Measurements from ENCODE around the gene CIBAR2.
A peak's percentile ranks its signal among the peaks of the same experiment; 100 is the strongest.

The CIBAR2 gene

DNA sequence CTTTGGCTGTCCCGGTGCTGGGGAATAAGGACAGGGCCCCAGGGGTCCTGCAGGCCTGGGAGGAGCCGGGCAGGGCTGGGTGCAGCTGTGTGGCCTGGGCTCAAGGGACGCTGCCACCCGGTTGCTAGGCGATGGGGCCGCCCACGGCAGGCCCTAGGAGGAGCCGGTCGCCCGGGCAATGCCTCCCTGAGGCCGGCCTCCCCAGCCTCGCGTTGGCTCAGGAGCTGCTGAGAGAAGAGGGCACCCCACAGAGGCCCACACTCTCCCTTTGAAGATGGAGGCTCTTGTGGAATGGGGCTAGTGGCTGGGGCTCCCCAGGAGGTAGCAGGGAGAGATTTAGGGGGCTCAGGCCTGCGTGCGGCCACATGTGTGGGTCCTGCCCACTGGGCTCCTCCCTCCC is at the start of gene CIBAR2:
CIBAR2 (minus strand) TSS at position 109 of the 400 bp plus-strand sequence. CDS start 120 bp downstream, outside the sequence.
- DNase-seq, result no peak

DNA sequence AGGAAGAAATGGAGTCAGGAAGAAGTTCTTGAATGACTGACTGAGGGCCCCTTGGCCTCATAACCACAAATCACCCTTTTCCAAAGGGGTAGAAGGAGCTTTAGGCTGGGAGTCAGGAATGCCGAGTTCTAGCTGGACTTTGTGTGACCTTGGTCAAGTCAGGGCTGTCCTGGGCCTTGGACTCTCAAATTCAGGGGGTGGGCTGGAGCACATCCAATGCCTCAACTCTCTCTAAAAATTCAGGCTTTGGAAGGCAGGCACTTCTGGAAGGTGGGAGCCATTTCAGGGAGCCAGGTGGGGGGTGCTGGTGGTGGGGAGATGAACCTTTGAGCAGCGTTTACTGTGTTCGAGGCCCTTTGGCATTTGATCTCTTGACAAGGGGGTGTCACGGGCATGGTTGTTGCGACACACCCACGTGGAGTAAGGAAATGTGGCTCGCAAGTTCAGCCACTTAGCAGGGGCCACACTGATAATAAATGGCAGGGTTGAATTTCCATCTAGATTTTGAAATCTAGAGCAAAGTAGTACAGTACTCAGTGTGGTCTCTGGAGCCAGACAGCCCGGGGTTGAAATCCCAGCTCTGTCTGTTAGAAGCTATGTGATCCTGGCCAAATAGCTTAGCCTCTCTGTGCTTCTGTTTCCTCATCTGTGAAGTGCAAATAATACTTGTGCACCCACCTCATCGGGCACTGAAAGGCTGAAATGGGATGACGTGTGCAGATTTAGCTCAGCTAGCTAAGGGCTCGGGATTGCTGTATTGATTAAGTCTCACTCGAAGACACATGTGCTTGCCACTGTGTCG is 47.1 kb upstream of the CIBAR2 start:
- no peak for DNase-seq

DNA sequence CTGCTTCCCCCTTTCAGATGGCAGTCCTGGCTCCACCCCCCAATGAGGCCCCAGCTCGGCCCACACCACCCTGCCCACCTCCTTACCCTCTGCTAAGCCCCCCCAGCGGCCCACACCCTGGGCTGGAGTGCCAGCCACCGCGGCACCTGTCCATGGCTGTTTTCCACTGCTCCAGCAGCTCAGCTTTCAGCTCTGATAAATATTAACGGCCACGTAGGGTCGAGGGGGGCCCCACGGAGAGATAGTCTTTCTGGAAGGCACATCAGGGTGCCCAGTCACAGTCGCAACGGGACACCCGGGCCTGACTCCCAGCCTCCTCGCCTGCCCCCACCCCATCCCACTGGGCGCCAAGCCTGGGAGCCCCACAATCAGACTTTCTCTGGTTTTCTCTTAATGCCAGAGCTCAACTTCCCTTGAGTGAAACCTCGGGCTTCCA is 46.5 kb upstream of the CIBAR2 start:
- DNase-seq, result no peak

DNA sequence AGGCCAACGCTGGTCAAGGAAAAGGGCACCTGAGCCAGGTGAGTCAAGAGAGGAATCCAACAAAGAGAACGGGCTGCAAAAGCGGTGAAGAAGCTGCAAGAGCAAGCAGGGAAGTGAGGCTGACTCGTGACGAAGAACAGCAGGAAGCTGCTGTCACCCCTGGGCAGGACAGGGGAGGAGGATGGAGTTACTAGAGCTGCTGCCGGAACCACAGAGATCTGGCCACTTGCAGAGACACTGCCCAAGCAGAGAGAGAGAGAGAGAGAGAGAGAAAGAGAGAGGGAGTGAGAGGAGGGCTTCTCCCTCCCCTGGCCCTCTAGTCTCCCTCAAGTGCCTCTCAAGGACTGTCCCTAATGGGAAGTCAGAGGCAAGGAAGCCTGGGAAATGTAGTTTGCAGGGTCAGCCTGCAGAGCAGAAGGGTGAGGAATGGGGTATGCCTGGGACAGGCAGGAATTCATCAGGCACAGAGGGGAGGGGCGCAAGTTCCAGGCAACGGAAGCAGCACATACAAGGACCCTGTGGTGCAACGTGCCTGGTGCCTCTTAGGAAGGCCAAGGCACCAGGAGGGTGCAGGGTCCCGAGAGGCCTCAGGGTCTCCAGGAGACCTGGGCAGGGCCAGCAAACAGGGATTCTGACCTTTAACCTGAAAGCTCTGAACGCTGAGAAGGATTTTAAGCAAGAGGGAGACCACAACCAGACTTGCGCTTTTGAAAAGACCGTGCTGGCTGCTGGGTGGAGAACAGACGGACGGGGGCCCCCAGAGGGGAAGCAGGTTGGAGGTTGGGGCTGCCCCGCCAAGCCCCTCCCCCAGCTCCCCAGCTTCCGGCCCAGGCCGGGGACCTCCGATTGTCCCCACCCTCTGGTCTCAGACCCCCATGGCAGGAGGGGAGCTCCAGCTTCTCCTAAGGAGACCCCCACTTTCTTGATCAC is 45.8 kb upstream of the CIBAR2 start:
- peak; percentile 17 for DNase-seq

DNA sequence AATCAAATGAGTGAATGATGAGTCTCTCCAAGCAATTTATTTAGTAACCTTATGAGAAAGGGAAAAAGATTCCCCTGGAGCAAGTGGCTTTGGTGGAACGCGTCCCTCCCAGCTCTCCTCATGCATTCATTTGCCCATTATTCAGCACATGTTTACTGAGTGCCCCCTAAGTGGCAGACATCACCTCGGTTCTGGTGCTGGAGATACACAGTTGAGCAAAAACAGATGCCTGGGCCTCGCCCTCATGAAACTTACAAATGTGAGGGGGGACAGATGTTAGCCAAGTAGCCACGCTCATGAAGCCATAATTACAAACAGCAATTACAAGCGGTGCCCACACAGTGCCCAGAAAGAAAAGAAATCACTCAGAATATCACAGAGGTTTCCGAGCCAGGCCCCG is 45.1 kb upstream of the CIBAR2 start:
- DNase-seq, result no peak

DNA sequence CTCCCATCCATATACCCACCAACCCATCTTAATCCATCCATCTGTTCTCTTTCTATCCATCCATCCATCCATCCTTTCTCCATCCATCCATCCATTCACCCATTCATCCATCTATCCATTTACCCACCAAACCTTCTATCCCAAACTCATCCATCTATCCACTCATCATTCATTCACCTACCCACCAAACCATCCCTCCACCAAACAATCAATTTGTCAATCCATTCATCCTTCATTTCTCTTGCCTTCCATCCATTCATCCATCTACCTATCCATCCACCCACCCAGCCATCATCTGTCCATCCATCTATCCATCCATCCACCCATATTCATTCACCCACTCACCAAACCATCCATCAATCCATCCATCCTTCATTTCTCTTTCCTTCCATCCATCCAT is 44.6 kb upstream of the CIBAR2 start:
- DNase-seq, result no peak

DNA sequence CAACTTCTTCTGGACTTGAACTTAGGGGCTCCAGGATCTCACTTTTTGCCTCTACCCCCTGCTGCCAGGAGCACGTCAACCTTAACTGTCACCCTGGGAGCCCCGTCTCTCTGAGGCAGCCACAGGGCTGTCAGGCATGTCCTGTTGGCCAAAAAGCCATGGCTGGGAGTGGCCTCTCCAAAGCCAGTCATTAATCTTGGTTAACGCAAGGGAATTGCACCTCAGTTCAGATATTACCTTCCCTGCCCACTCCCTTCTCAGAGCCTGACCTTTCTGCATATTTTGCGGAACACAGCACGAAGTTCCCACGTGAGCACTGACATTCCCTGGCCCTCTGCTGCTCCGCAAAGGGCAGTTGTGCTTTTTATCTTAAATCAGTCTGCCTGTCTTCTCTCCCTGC is 44.2 kb upstream of the CIBAR2 start:
- DNase-seq, result no peak

DNA sequence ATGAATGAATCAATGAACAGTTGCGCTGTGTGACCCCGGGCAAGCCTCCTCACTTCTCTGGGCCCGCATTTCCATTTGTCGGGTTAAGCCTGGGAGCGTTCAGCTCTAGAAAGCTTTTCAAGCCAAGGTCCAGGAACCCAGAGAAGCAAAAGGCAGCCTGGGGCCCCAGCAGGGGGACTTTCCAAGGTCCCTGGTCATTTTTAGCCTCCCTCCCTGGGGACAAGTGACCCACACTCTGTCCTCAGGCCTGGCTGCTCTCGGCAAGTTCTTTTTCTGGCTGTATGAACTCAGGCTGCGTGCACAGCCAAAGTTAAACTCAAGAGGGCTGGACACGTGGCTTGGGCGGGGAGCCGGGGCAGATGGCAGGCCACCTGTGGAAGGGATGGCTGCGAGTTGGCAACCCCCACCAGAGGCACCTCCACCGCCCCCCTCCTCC is 41.4 kb upstream of the CIBAR2 start:
- no peak for DNase-seq

DNA sequence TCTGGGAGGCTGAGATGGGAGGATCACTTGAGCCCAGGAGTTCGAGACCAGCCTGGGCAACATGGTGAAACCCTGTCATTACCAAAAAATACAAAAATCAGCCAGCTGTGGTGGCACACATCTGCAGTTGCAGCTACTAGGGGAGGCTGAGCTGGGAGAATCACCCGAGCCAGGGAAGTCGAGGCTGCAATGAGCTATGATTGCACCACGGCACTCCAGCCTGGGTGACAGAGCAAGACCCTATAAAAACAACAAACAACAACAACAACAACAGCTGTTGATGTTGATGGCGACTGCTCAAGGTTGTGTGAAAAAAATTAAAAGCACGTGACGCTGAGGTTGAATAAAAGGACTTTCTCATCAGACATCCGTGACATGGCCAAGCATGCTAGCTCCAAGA is 40.8 kb upstream of the CIBAR2 start:
- DNase-seq, result no peak

DNA sequence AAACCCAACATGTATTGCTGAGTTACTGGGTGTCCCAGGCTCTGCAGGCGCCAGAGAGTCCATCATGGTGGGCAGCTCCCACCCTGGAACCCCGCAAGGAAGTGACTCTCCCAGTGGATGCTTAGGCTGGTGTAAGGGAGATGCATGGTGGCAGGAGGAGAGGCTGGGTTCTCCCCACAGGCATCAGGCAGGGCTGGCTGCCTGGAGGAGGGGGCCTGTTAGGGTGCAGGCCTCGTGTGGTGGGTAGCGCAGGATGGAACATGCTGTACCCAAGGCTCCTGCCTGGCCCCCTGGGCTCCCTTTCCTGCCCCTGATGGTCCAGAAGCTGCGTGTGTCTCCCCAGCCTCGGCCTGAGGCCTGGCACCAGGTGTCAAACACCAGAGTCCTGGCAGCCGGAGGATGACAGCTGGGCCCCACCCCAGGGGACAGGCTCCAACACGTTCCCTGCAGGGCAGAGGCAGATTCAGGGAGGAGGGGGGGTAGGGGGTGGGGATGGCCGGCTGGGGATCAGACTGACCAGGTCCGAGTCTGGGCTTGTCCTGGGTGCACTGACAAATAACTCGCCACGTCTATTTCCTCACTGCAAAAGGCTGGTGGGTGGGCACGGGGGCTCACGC is 40.2 kb upstream of the CIBAR2 start:
- no peak for DNase-seq

DNA sequence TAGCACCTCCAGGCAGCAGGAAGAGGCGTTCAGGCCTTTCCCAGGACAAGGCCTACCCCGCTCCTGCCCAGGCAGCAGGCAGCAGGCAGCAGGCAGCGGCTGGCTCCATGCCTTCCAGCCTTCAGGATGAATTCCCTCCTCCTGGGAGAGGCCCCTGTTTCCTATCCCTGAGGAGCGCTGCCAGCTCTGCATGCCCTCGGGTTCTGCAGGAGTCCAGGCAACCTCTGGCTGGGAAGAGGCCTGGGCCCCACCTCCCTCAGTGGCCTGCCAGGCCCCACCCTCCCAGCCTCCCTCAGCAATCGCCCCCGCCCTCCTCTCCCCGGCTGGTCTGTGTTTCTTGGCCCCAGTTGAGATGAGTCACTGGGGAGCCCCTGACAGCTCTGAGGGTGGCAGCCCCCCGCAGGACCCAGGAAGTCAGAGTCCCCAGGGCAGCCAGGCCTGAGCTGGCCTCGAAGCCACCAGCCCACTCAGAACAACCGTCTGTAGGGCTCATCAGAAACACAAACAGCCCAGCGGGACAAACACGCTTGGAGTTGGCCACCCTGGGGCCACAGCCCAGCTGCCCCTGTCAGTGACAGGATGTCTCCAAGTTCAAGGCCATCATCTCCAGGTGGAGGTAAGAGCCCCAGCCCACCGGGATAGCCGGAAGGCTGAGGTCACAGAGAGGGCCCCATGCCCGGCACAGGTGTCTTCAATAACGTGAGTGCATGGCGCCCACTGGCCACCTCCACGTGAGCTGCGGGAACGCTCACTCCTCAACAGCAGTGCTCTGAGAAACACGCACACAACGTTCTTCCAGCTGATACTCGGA is 39.5 kb upstream of the CIBAR2 start:
- no peak for DNase-seq

DNA sequence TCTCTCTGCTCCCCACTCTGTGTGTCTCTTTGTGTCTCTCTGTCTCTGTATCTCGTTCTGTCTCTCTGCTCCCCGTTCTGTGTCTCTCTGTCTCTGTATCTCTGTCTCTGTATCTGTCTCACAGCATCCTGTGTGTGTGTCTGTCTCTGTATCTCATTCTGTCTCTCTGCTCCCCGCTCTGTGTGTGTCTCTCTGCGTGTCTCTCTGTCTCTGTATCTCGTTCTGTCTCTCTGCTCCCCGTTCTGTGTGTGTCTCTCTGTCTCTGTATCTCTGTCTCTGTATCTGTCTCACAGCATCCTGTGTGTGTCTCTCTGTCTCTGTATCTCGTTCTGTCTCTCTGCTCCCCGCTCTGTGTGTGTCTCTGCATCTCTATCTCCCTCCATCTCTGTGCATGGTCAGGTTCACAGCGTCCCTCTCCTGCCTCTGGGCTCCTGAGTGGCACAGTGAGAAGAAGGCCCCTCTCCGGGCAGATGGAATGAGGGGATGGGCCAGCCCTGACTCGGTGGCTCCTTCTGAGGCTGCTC is 38.9 kb upstream of the CIBAR2 start:
- no peak for DNase-seq

DNA sequence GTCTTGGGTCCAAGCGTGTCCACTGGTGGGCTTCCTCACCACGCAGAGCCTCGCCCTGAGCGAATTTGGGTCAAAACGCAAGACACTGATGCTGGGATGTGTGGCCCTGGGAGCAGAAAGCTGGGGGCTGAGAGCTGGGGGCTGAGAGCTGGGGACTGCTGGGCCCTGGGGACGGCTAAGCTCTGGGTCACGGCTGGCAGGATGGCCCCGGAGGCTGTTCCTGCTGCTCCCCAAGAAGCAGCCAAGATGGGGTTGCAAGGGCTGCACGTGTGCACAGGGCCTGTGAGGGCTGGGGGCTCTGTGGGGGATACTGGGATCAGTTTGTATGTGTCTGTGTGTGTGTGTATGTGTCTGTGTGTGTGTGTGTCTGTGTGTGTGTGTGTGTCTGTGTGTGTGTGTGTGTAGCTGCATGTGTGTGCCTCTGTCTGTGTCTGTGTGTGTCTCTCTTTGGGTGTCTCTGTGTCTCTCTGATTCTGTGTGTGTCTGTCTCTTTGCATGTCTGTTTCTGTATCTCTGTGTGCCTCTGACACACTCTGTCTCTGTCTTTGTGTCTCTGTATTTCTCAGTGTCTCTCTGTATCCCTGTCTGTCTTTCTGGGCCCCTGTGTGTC is 38.2 kb upstream of the CIBAR2 start:
- DNase-seq, result no peak

DNA sequence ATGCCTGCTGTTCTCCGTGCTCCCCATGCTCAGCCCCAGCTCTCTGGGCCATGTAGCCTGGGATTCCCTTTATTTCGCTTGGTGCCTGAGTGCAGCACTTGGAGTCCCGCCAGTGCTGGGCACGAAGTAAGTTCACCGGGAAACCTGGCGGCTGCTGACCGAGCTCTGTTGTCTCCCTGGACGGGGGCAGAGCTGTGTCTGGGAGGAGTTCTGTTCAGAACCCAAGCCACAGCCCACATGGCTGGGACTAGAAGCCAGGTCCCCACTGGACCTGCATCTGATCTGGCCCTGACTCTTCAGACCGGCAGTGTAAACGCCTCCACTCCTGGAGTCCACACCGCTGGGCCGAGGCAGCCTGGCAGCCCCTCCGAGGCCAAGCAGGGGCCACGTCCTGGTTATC is 37.5 kb upstream of the CIBAR2 start:
- DNase-seq, result no peak

DNA sequence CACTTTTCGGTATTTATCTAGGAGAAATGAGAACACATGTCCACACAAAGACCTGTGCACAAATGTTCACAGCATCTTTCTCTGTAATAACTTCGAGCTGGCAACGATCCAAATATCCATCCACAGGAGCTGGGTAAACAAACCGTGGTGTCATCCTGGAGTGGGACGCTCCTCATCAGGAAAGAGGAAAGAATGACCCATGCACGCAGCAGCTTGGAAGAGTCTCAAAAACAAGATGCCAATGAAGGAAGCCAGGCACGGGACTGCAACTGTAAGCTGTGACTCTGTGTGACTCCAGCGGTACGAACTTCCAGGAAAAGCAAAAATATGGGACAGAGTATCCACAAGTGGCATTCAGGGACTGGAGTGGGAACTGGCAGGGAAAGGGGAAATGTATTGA is 36.7 kb upstream of the CIBAR2 start:
- DNase-seq, result no peak

DNA sequence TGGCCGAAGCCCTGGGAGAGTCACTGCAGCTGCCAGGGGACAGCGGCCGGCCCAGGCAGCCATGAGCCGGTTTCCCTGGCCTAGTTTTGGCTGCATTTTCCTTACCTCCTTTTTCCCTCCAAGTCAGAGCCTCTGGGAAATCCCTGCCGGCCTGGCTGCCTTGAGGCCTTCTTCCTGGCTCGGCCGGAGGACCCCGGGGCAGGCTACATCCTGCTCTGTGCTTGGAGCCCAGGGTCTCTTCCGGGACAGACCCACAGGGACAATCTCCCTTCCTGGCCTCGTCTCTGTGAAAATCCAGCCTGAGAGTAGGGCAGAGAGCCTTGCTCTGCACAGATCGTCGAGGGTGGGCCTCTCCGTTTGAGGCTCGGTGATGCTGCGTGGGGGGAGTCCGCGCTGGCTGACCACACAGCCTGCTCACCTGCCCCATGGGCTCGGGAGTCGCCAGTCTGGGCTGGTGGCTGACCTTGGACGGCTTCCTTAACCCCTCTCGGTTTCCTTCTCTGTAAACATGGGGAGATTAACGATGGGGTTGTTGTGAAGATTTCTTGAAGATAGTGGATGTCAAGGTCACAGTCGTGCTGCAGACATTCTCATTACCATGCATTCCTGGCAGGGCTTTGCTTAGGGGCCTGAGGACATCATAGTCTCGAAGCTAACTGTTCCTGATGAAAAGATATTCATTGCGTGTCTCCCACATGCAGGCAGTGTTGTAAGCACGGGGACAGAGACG is 34.8 kb upstream of the CIBAR2 start:
- no peak for DNase-seq

DNA sequence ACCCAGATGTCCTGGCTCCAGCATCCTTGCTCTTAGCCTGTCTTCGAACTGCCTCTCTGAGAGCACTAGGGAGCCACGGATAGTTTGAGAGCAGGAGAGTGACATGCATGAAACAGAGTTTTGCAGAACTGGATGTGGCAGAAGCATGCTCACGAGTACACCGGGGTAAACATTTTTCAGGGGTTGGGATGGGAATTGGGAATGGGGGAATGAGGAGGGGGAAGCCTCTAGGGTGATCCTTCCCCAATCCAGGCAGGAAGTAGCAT is 34.2 kb upstream of the CIBAR2 start:
- no peak for DNase-seq

DNA sequence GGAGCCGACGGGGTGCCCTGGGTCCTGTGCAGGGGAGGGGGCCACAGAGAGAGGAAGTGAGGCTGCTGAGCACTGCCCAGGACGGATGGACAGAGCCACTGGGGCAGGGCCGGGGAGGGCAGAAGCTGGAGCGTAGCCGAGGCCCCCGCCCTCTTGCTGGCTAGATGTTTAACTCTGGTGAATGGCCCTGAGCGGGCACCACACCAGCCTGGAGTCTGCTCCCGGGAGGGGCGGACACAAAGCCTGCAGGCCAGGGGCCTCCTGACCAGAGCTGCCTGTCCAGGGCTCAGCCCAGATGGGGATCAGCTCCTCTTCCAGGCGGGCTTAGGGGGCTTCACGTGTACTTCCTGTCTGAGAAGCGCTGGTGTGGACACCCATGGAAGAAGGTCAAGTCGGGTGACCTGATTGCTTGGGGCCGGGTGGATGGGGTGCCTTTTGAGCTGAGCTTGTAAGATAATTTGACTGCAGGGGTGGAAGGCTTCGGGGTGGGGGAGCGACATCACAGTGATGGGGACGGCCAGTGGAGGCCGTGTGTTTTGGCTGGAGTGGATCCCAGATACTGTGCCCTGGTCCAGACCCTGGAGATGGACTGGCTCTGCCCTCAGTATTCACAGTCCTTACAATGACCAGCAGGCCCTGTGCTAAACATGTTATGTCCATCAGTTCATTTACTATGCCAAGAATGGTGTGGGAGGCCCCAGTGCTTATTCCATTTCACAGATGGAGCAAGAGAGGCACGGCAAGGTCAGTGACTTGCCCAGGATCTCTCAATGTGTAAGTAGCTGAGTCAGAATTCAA is 33.7 kb upstream of the CIBAR2 start:
- DNase-seq, result no peak

DNA sequence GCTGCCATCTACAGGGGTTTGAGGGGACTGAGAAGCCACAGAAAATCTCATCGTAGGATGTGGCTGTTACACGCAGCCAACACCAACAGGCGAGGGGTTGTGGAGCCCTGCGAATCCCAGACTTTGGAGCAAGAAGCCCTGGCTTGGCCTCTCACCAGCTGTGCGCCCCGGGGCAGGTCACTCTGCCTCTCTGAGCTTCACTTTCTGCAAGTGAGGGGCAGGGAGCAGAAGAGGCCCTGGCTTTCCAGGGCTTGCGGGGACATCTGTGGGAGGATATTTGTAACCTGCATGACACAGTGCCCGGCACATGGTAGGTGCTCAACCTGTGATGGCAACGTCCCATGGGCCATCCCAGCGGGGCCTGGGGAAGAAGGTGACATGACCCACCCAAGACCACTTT is 32.9 kb upstream of the CIBAR2 start:
- no peak for DNase-seq
